Lower leg skin (tissue), 4 donors: Measurements from ENCODE around the gene NUDT1. TPM values are rescaled to one million over a fixed set of nuclear protein-coding genes. Genes with fewer than 3 reads are reported as not detected.

ENCODE experiments used
- DNase-seq, 2 donors: peaks; one replicate each; pipeline ENCODE4 v3.0.0-alpha.2; 2019; ENCODE audit warnings: low spot score in 2 of 2
- H3K4me3 ChIP-seq: fragments of 200-600 bp; sonication (generic); 2 replicates; pipeline ENCODE4 v1.5.1; 2017; ENCODE audit warnings: mild to moderate bottlenecking, low read depth; ENCODE audit not compliant: poor library complexity, severe bottlenecking
- POLR2A ChIP-seq, 2 donors: fragments of 450-650 bp; IDR thresholded peaks; one replicate each; pipeline ENCODE4 v1.6.1; 2016 to 2017; ENCODE audit warnings: antibody characterized with exemption in 2 of 2, mild to moderate bottlenecking in 1 of 2, moderate library complexity in 1 of 2
- WGBS, 2 donors: methylation state at CpG; one replicate each; pipeline ENCODE4 v1.1.5; 2018; 5-methylcytosine and 5-hydroxymethylcytosine counted together
- intact Hi-C: fragments of 100-400 bp; cut with DNase I; formaldehyde crosslinking; loops from one replicate; pipeline ENCODE4 v1.15.0; 2023; ENCODE audit warnings: low total_unique reads
- total RNA-seq, 4 donors: library from RNA; depleted of rRNA; stranded (reverse); fragments of >200 nt; gene quantifications; one replicate each; pipeline ENCODE4 v1.1.0, GENCODE V29; 2016
- TF ChIP-seq, protein P1 (sequence below), 3 donors: fragments of 450-650 bp; IDR thresholded peaks; one replicate each; pipeline ENCODE4 v1.5.1; 2016; ENCODE audit warnings: antibody characterized with exemption in 3 of 3, mild to moderate bottlenecking in 3 of 3, moderate library complexity in 2 of 3

The NUDT1 gene
- total RNA-seq, 4 donors from 2014 or later, result 33.2 to 43.1 (median 35.8) TPM

DNA sequence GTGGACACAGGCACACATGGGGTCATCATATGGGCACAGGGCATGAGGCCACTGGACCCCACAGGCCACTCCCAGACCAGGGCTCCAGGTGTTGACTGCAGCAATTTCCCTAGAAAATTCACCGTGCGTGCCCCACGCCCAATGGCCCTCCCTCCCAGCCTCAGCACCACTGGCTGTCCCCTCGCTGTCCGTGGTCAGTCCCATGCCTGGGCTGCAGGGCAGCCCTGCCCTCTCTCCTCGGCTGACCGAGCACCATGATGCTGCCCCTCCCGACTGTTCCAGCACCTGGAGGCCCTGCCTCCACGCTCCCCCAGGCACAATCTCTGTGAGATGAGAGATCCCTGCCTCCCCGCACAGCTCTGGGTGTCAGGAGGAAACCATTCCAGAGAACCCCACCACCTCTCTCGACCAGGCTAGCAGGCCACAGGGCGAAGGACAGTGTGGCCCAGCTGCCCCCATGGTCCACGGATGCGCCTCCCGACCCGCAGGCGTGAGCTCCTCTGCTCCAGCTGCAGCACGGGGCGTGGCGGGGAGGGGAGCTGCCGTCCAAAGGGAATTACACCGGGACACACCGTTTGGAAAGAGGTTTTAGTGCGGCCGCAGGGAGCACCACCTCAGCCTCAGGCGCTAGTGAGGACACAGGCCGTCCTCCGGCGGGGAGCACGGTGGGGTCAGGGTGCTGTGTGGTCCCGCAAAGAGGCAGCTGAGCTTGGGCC is 12.6 kb downstream of the NUDT1 start:
- TF ChIP-seq POLR2A (IDR thresholded peaks at IDR 0.05), result no peak
- TF ChIP-seq, protein P1, sequence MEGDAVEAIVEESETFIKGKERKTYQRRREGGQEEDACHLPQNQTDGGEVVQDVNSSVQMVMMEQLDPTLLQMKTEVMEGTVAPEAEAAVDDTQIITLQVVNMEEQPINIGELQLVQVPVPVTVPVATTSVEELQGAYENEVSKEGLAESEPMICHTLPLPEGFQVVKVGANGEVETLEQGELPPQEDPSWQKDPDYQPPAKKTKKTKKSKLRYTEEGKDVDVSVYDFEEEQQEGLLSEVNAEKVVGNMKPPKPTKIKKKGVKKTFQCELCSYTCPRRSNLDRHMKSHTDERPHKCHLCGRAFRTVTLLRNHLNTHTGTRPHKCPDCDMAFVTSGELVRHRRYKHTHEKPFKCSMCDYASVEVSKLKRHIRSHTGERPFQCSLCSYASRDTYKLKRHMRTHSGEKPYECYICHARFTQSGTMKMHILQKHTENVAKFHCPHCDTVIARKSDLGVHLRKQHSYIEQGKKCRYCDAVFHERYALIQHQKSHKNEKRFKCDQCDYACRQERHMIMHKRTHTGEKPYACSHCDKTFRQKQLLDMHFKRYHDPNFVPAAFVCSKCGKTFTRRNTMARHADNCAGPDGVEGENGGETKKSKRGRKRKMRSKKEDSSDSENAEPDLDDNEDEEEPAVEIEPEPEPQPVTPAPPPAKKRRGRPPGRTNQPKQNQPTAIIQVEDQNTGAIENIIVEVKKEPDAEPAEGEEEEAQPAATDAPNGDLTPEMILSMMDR (IDR thresholded peaks at IDR 0.05), result no peak
- DNase-seq, result no peak
- intact Hi-C loops, result no loop called here
- no peak overlapping the region for H3K4me3 ChIP-seq
- 87 to 92% methylated on average over 16 to 31 of the region's 31 CpGs for WGBS, 2 donors

DNA sequence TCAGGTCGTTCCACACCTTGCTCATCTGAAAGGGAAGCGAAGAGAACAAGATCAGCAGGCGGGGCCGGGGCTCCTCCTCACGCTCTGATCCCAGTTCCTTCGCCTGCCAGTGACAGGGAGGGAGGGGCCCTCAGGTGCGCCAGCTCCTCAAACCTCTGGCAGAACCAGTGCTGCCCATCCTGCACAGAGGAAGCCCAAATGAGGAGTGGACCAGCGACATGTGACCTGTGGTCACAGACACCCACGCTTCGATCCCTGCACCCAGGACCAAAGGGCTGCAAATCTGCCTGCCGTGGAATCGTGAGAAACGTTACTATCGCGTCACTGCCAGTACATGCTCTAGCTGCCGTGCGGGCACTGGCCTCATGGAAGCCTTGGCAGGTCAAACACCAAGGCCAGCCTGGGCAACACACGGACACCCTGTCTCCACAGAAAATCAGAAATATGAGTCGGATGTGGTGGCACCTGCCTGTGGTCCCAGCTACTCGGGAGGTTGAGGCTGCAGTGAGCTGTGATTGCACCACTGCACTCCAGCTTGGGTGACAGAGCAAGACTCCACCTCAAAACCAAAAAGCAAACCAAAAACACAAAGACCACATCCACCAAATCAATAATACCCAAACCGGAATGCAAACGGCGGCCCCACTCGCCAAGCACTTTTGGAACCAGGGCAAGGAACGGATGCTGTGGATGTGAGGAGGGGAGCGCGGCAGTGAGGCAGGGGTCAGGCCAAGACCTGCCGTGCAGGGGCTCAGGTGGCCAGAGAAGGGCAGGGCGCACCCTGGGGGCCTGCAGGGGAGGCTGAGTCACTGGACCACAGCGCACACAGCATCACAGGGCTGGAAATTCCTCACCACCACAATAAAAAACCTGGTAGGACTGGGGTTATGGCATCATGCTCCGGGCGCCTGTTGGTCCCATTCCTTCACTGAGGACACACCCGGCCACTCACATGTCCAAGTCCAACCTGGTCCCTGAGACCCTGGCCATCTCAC is 13.4 kb downstream of the NUDT1 start:
- 89 to 91% methylated on average over 32 to 33 of the region's 33 CpGs for WGBS, 2 donors
- DNase-seq, result peak in 1 of 2 donors; percentile 84
- TF ChIP-seq POLR2A (IDR thresholded peaks at IDR 0.05), result no peak
- no peak overlapping the region for H3K4me3 ChIP-seq
- intact Hi-C loops, result no loop called here

DNA sequence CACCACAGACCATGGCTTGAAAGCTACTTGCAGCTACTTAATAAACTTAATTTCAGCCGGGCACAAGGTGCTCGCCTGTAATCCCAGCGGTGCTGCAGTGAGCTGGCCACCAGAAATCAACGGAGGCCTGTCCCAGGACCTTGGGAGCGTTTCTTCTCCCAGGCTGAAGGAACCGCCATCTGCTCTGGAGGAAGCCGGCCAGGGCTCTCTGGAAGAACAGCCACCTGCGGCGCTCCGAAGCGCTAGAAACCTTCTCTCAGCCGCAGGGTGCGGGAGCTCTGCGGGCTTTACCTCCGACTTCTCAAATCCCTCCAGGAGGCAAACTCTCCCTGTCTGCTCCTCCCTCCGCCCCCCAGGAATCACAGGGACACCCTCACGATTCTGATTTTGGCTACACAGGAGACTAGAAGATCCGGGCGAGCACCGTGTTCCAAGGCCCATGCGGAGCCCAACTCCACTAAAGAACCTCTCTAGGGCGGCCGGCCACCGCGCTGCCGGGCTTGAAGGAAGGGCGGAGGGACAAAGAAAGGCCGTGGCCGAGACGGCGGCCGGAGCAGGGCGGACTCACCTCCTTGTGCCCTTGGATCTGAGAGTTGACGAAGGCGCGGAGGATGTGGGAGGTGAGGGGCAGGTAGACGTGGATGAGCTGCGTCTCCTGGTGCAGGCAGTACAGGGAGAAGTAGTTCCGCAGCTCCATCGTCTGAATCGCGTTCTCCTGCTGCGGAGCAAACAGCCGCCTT is 14.4 kb downstream of the NUDT1 start:
- WGBS, 2 donors, result 93 to 95% methylated on average over 44 of the region's 44 CpGs

DNA sequence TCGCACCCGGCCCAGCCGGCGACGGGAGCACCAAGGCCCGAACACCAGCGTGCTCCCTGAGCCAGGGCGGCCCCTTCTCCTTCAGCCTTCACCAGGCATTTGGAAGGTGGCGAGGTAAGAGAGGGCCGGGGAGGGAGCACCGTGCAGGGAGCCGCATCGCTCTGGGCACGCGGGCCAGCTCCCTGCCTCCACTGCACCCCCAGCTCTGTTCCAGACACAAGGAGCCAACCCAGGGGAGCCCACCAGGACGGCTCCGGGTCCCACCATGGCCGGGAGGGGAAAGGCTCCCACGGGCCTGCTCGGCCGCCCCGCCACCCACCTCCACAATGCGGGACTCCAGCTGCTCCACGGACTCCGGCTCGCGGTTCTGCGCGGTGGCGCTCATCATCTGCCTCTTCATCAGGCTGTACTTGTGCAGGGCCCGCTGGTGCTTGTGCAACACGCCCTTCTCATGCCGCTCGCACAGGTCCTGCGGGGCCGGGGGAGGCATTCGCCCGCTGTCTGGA is 15.1 kb downstream of the NUDT1 start:
- no peak for TF ChIP-seq POLR2A (IDR thresholded peaks at IDR 0.05)
- TF ChIP-seq, protein P1 (IDR thresholded peaks at IDR 0.05), result no peak
- intact Hi-C loops, result no loop called here
- no peak overlapping the region for H3K4me3 ChIP-seq
- DNase-seq, result no peak
- WGBS, 2 donors, result 96 to 98% methylated on average over 25 to 36 of the region's 38 CpGs

More for the DNA sequence above, 14.4 kb downstream of the NUDT1 start:
- intact Hi-C loops, result no loop called here
- H3K4me3 ChIP-seq, result no peak overlapping the region
- DNase-seq, result no peak
- no peak for TF ChIP-seq POLR2A (IDR thresholded peaks at IDR 0.05)
- TF ChIP-seq, protein P1 (IDR thresholded peaks at IDR 0.05), result no peak

DNA sequence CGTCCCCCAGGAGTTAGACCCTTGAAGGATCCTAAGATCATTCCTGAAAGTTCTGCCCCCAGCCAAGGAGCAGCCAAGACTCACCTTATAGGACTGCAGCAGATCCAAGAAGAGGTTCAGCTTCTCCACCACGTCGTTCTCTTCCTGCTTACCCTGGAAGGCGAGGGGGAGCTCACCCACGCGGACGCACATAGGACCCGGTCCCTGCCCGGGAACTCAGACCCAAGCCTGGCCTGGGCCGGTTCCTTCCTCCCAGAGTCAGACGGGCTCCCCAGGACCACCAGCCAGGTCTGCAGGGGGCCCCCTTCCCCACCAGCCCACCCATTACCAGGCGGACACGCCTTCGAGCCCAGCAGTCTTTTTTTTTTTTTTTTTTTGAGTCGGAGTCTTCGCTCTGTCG is 15.6 kb downstream of the NUDT1 start:
- intact Hi-C loops, result no loop called here
- WGBS, 2 donors, result 95 to 96% methylated on average over 17 of the region's 17 CpGs
- DNase-seq, result no peak
- TF ChIP-seq, protein P1 (IDR thresholded peaks at IDR 0.05), result no peak
- no peak for TF ChIP-seq POLR2A (IDR thresholded peaks at IDR 0.05)
- H3K4me3 ChIP-seq, result no peak overlapping the region
